ENCODE data around the gene PLEKHJ1.

Gene PLEKHJ1

GRCh38 chr19:2273356-2274184, 37.4 kb upstream of the PLEKHJ1 start:
- DNase-seq (ENCODE audit: low read depth in 2 of 2), result peak; percentile 80 to 81
- peak overlapping the region; percentile 22 to 31 for H3K4me3 ChIP-seq (replicated peaks in 1 of 2; ENCODE audit: low read depth in 2 of 2, low read length in 2 of 2)
- TF ChIP-seq CTCF (IDR thresholded peaks at IDR 0.05; ENCODE audit: low read depth, low read length), result peak; percentile 63

- peak overlapping the region; percentile 99 for H3K4me3 ChIP-seq (replicated peaks in 1 of 2; ENCODE audit: low read depth in 2 of 2, low read length in 2 of 2)
- DNase-seq (ENCODE audit: low read depth in 2 of 2), result peak; percentile 63 to 93
- TF ChIP-seq CTCF (IDR thresholded peaks at IDR 0.05; ENCODE audit: low read depth, low read length), result no peak
These were observed 35.3 kb upstream of the PLEKHJ1 start for GRCh38 chr19:2271234-2272103.

- TF ChIP-seq CTCF (IDR thresholded peaks at IDR 0.05; ENCODE audit: low read depth, low read length), result no peak
- H3K4me3 ChIP-seq (replicated peaks in 1 of 2; ENCODE audit: low read depth in 2 of 2, low read length in 2 of 2), result peak overlapping the region; percentile 99
- peak; percentile 90 to 93 for DNase-seq (ENCODE audit: low read depth in 2 of 2)
These were observed 34.5 kb upstream of the PLEKHJ1 start for GRCh38 chr19:2270423-2271233.

- peak overlapping the region; percentile 99 for H3K4me3 ChIP-seq (replicated peaks in 1 of 2; ENCODE audit: low read depth in 2 of 2, low read length in 2 of 2)
- peak in 1 of 2 donors; percentile 31 for DNase-seq (ENCODE audit: low read depth in 2 of 2)
- no peak for TF ChIP-seq CTCF (IDR thresholded peaks at IDR 0.05; ENCODE audit: low read depth, low read length)
These were observed 34.0 kb upstream of the PLEKHJ1 start for GRCh38 chr19:2270157-2270422.

GRCh38 chr19:2269244-2270156, 33.4 kb upstream of the PLEKHJ1 start:
- H3K4me3 ChIP-seq (replicated peaks in 1 of 2; ENCODE audit: low read depth in 2 of 2, low read length in 2 of 2), result peak overlapping the region; percentile 99
- no peak for TF ChIP-seq CTCF (IDR thresholded peaks at IDR 0.05; ENCODE audit: low read depth, low read length)
- DNase-seq (ENCODE audit: low read depth in 2 of 2), result peak; percentile 98

- H3K4me3 ChIP-seq (replicated peaks in 1 of 2; ENCODE audit: low read depth in 2 of 2, low read length in 2 of 2), result peak overlapping the region; percentile 50 to 65
- TF ChIP-seq CTCF (IDR thresholded peaks at IDR 0.05; ENCODE audit: low read depth, low read length), result no peak
- DNase-seq (ENCODE audit: low read depth in 2 of 2), result no peak
These were observed 32.7 kb upstream of the PLEKHJ1 start for GRCh38 chr19:2268861-2269243.
